Kidney epithelial cell (primary cell): ENCODE results near the gene KATNB1. TPM values are rescaled to one million over a fixed set of nuclear protein-coding genes. Genes with fewer than 3 reads are reported as not detected.
A peak's percentile ranks its signal among the peaks of the same experiment; 100 is the strongest.

ENCODE experiments used
- DNase-seq: peaks from one replicate; pipeline ENCODE4 v3.0.0-alpha.2; 2010; ENCODE audit warnings: low read depth
- H3K27me3 ChIP-seq: 2 replicates; pipeline ENCODE4 v1.6.0; 2011; ENCODE audit warnings: low read length; ENCODE audit not compliant: control insufficient read depth, insufficient read depth
- H3K36me3 ChIP-seq: 2 replicates; pipeline ENCODE4 v1.5.1; 2011; ENCODE audit warnings: low read length; ENCODE audit not compliant: control insufficient read depth, insufficient read depth
- H3K4me3 ChIP-seq: 2 replicates; pipeline ENCODE4 v1.5.1; 2011; ENCODE audit warnings: low read depth, mild to moderate bottlenecking, control low read depth, low read length
- CTCF ChIP-seq: IDR thresholded peaks from 2 replicates; pipeline ENCODE4 v1.5.1; 2011; ENCODE audit warnings: mild to moderate bottlenecking, moderate library complexity, low read length, control low read depth, inconsistent platforms; ENCODE audit not compliant: insufficient read depth, poor library complexity, severe bottlenecking
- total RNA-seq: library from RNA; depleted of rRNA; stranded (reverse); fragments of >200 nt; gene quantifications from 2 replicates; pipeline ENCODE4 v1.2.3, GENCODE V29; 2015

KATNB1 gene
- total RNA-seq, 1 donor from 2014 or later: 26.3 TPM

- peak; percentile 39 for DNase-seq
- no peaks in the 10 kb centered on the region for H3K36me3 ChIP-seq
- peaks cover 2% of the 10 kb centered on the region for H3K27me3 ChIP-seq
- TF ChIP-seq CTCF: no peak
- H3K4me3 ChIP-seq: peak within 1 kb of the TSS; percentile 42
Measured at GRCh38 chr16:57694725-57695679, 40.6 kb upstream of the KATNB1 start, which contains the start of gene DRC7. DRC7 (plus strand) TSS chr16:57694806; CDS start chr16:57697950, 3,144 bp downstream.

DNA sequence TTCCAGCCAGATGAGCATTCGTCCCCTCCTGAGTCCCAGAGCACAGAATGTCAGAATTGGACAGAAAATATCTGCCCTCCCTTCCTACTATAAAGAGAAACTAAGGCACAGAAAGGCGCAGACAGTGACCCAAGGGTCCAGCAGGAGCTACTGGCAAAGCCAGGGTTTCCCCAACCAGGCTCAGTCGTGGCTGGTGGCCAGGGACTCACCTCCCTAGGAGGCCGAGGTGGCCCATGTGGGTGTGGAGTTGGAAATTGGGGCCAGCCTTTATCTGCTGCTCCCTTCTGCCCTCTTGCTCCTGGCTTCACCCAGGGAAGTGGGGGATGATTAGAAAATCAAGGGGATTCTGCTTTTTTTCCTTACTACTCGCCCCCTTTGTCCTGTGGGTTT is 39.9 kb upstream of the KATNB1 start:
- H3K27me3 ChIP-seq: peaks cover 2% of the 10 kb centered on the region
- TF ChIP-seq CTCF: no peak
- no peak overlapping the region for H3K4me3 ChIP-seq
- H3K36me3 ChIP-seq: no peaks in the 10 kb centered on the region
- no peak for DNase-seq

- no peak for DNase-seq
- TF ChIP-seq CTCF: no peak
- Histone ChIP-seq H3K36me3 (no peaks in the 10 kb centered on the region), H3K27me3 (peaks cover 2% of the 10 kb centered on the region), H3K4me3 (no peak overlapping the region)
Measured at GRCh38 chr16:57696240-57696639, 39.3 kb upstream of the KATNB1 start.

DNA sequence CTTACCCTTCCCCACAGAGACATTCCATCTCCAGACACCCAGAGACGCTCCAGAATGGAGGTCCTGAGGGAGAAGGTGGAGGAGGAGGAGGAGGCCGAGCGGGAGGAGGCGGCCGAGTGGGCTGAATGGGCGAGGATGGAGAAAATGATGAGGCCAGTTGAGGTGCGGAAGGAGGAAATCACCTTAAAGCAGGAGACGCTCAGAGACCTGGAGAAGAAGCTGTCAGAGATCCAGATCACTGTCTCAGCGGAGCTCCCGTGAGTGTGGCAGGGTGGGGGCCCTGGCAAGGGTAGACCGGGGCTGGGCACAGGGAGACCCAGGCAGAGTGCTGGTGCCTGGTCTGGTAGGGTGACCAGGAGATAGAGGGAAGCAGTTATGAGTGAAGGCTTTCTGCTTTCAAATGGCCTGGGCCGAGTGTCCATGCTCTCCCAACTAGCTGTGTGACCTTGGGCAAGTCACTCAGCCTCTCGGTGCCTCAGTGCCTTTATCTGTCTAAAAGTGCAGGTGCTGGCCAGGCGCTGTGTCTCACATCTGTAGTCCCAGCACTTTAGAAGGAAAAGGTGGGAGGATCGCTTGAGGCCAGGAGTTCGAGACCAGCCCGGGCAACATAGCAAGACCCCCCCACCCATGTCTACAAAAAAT is 37.6 kb upstream of the KATNB1 start:
- no peak overlapping the region for H3K4me3 ChIP-seq
- DNase-seq: no peak
- H3K27me3 ChIP-seq: peaks cover 7% of the 10 kb centered on the region
- H3K36me3 ChIP-seq: no peaks in the 10 kb centered on the region
- TF ChIP-seq CTCF: no peak

DNA sequence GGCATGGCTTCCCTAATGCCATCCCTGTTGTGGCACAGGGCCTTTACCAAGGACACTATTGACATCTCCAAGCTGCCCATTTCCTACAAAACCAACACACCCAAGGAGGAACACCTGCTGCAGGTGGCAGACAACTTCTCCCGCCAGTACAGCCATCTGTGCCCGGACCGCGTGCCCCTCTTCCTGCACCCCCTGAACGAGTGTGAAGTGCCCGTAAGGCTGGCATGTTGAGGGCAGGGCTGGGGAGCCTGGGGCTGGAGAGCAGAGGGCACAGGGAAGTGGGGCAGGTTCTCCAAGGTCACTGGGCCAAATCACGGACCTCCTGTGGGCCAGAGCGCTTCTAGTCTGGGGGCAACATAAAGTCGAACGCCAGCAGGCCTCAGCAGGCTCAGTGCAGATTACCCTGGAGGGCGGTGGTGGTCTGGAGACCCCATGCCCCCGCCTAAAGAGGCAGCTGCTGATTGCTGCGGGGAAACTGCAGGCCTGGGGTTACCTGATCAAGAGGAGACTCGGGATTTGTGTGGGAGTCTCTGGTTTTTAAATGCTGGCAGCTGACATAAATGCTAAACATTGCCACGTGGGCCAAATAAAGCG is 36.7 kb upstream of the KATNB1 start:
- DNase-seq: no peak
- peaks cover 7% of the 10 kb centered on the region for H3K27me3 ChIP-seq
- TF ChIP-seq CTCF: no peak
- no peak overlapping the region for H3K4me3 ChIP-seq
- no peaks in the 10 kb centered on the region for H3K36me3 ChIP-seq
